ENCODE results near the gene OR51V1. TPM values are rescaled to one million over a fixed set of nuclear protein-coding genes. Genes with fewer than 3 reads are reported as not detected.

The OR51V1 gene
- polyA plus RNA-seq, 1 experiment, result not detected

GRCh38 chr11:5245155-5245554 lies 44.7 kb upstream of the OR51V1 start:
- CTCF ChIA-PET, result no interaction called here
- Histone ChIP-seq H3K27ac (ENCODE audit: low read depth, low read length) (no peak overlapping the region), H3K27me3 (ENCODE audit: control insufficient read depth, insufficient read depth, low read length) (no peaks in the 10 kb centered on the region), H3K4me3 (ENCODE audit: low read depth, low read length) (no peak overlapping the region), H3K9me3 (ENCODE audit: control insufficient read depth, insufficient read depth, low read length) (no peaks in the 10 kb centered on the region)
- POLR2A ChIA-PET, result no interaction called here
- no peak for TF ChIP-seq CTCF (IDR thresholded peaks at IDR 0.05; ENCODE audit: low read depth, low read length)
- DNase-seq (ENCODE audit: low read depth, low spot score), result no peak

GRCh38 chr11:5243816-5244180 lies 43.3 kb upstream of the OR51V1 start:
- no peak for TF ChIP-seq CTCF (IDR thresholded peaks at IDR 0.05; ENCODE audit: low read depth, low read length)
- ChIA-PET POLR2A (no interaction called here), CTCF (no interaction called here)
- no peak for DNase-seq (ENCODE audit: low read depth, low spot score)
- Histone ChIP-seq H3K4me3 (ENCODE audit: low read depth, low read length) (no peak overlapping the region), H3K27ac (ENCODE audit: low read depth, low read length) (no peak overlapping the region), H3K9me3 (ENCODE audit: control insufficient read depth, insufficient read depth, low read length) (no peaks in the 10 kb centered on the region), H3K27me3 (ENCODE audit: control insufficient read depth, insufficient read depth, low read length) (no peaks in the 10 kb centered on the region)

GRCh38 chr11:5242933-5243815 lies 42.7 kb upstream of the OR51V1 start:
- ChIA-PET CTCF (no interaction called here), POLR2A (no interaction called here)
- no peak for TF ChIP-seq CTCF (IDR thresholded peaks at IDR 0.05; ENCODE audit: low read depth, low read length)
- Histone ChIP-seq H3K9me3 (ENCODE audit: control insufficient read depth, insufficient read depth, low read length) (no peaks in the 10 kb centered on the region), H3K4me3 (ENCODE audit: low read depth, low read length) (no peak overlapping the region), H3K27me3 (ENCODE audit: control insufficient read depth, insufficient read depth, low read length) (no peaks in the 10 kb centered on the region), H3K27ac (ENCODE audit: low read depth, low read length) (no peak overlapping the region)
- DNase-seq (ENCODE audit: low read depth, low spot score), result no peak

- no peaks in the 10 kb centered on the region for H3K27me3 ChIP-seq (ENCODE audit: control insufficient read depth, insufficient read depth, low read length)
- H3K27ac ChIP-seq (ENCODE audit: low read depth, low read length), result no peak overlapping the region
- ChIA-PET CTCF (no interaction called here), POLR2A (no interaction called here)
- H3K4me3 ChIP-seq (ENCODE audit: low read depth, low read length), result no peak overlapping the region
- no peak for TF ChIP-seq CTCF (IDR thresholded peaks at IDR 0.05; ENCODE audit: low read depth, low read length)
- no peak for DNase-seq (ENCODE audit: low read depth, low spot score)
- H3K9me3 ChIP-seq (ENCODE audit: control insufficient read depth, insufficient read depth, low read length), result no peaks in the 10 kb centered on the region
Observed at GRCh38 chr11:5242208-5242607, 41.7 kb upstream of the OR51V1 start.

- no peaks in the 10 kb centered on the region for H3K9me3 ChIP-seq (ENCODE audit: control insufficient read depth, insufficient read depth, low read length)
- H3K27ac ChIP-seq (ENCODE audit: low read depth, low read length), result no peak overlapping the region
- ChIA-PET CTCF (interaction anchor here (1.5 kb wide), 1 partner anchor 37 kb away, joined by 8 read pairs; no protein-coding TSS in a partner anchor), POLR2A (no interaction called here)
- H3K27me3 ChIP-seq (ENCODE audit: control insufficient read depth, insufficient read depth, low read length), result no peaks in the 10 kb centered on the region
- TF ChIP-seq CTCF (IDR thresholded peaks at IDR 0.05; ENCODE audit: low read depth, low read length), result no peak
- no peak overlapping the region for H3K4me3 ChIP-seq (ENCODE audit: low read depth, low read length)
- DNase-seq (ENCODE audit: low read depth, low spot score), result no peak
Observed at GRCh38 chr11:5241458-5241857, 41.0 kb upstream of the OR51V1 start.
